Measurements from ENCODE around the gene PRRT1B.

The PRRT1B gene

GRCh38 chr9:131582466-131583336 is 37.4 kb downstream of the PRRT1B start:
- FAIRE-seq, result no peak

GRCh38 chr9:131583337-131583645 is 38.0 kb downstream of the PRRT1B start:
- FAIRE-seq, result no peak

GRCh38 chr9:131583836-131584555 is 38.7 kb downstream of the PRRT1B start:
- FAIRE-seq, result no peak

GRCh38 chr9:131584858-131585257 is 39.5 kb downstream of the PRRT1B start:
- no peak for FAIRE-seq

GRCh38 chr9:131585375-131585774 is 40.1 kb downstream of the PRRT1B start:
- FAIRE-seq, result no peak

- FAIRE-seq, result no peak
Measured at GRCh38 chr9:131587331-131587730, 42.0 kb downstream of the PRRT1B start.

GRCh38 chr9:131587906-131588305 is 42.6 kb downstream of the PRRT1B start:
- no peak for FAIRE-seq

- no peak for FAIRE-seq
Measured at GRCh38 chr9:131588396-131588795, 43.1 kb downstream of the PRRT1B start.

- no peak for FAIRE-seq
Measured at GRCh38 chr9:131589124-131589711, 43.9 kb downstream of the PRRT1B start.

- no peak for FAIRE-seq
Measured at GRCh38 chr9:131589993-131590392, 44.7 kb downstream of the PRRT1B start.

GRCh38 chr9:131590449-131590848 is 45.1 kb downstream of the PRRT1B start:
- no peak for FAIRE-seq

GRCh38 chr9:131590907-131591844 is 45.9 kb downstream of the PRRT1B start:
- FAIRE-seq, result no peak

GRCh38 chr9:131591845-131592208 is 46.5 kb downstream of the PRRT1B start:
- no peak for FAIRE-seq

- no peak for FAIRE-seq
Measured at GRCh38 chr9:131593091-131593820, 47.9 kb downstream of the PRRT1B start.

- FAIRE-seq, result no peak
Measured at GRCh38 chr9:131593936-131594665, 48.8 kb downstream of the PRRT1B start.

GRCh38 chr9:131594906-131595665 is 49.8 kb downstream of the PRRT1B start:
- no peak for FAIRE-seq

- no peak for FAIRE-seq
Measured at GRCh38 chr9:131595696-131596429, 50.5 kb downstream of the PRRT1B start.

- FAIRE-seq, result no peak
Measured at GRCh38 chr9:131596430-131596743, 51.1 kb downstream of the PRRT1B start.

- FAIRE-seq, result no peak
Measured at GRCh38 chr9:131597246-131597645, 51.9 kb downstream of the PRRT1B start.

- FAIRE-seq, result no peak
Measured at GRCh38 chr9:131598121-131598520, 52.8 kb downstream of the PRRT1B start.

Measured in G401.6 (cell line).